ENCODE measurements around the gene ARRDC2. TPM values are rescaled to one million over a fixed set of nuclear protein-coding genes. Genes with fewer than 3 reads are reported as not detected.
A peak's percentile ranks its signal among the peaks of the same experiment; 100 is the strongest.

Gene ARRDC2
- total RNA-seq, 1 donor from 2014 or later: 82.7 TPM

GRCh38 chr19:18008814-18009213, 844 bp downstream of the ARRDC2 start:
- no peaks in the 10 kb centered on the region for H3K9me3 ChIP-seq
- peak overlapping the region; percentile 65 for H3K4me3 ChIP-seq
- no peak for ATAC-seq
- H3K27me3 ChIP-seq: no peaks in the 10 kb centered on the region
- intact Hi-C loops (cut with DNase I): no loop called here
- TF ChIP-seq CTCF (IDR thresholded peaks at IDR 0.05): no peak
- no peak for DNase-seq
- H3K27ac ChIP-seq: peak overlapping the region; percentile 89
- H3K4me1 ChIP-seq: peaks cover 21% of the 10 kb centered on the region
- H3K36me3 ChIP-seq: peaks cover 52% of the 10 kb centered on the region

GRCh38 chr19:18009412-18010066, 1.6 kb downstream of the ARRDC2 start:
- Histone ChIP-seq H3K36me3 (peaks cover 58% of the 10 kb centered on the region), H3K9me3 (no peaks in the 10 kb centered on the region), H3K27ac (peak overlapping the region; percentile 89), H3K27me3 (no peaks in the 10 kb centered on the region), H3K4me3 (peak overlapping the region; percentile 65), H3K4me1 (peaks cover 24% of the 10 kb centered on the region)
- intact Hi-C loops (cut with DNase I): no loop called here
- TF ChIP-seq CTCF (IDR thresholded peaks at IDR 0.05): no peak
- ATAC-seq (no peak), DNase-seq (no peak)

GRCh38 chr19:18010149-18010548, 2.2 kb downstream of the ARRDC2 start:
- H3K27ac ChIP-seq: peak overlapping the region; percentile 89
- intact Hi-C loops (cut with DNase I): no loop called here

GRCh38 chr19:18013210-18014111, 5.5 kb downstream of the ARRDC2 start:
- ATAC-seq: no peak
- Histone ChIP-seq H3K4me3 (peak overlapping the region; percentile 31), H3K4me1 (peaks cover 43% of the 10 kb centered on the region), H3K27me3 (no peaks in the 10 kb centered on the region), H3K9me3 (no peaks in the 10 kb centered on the region), H3K27ac (peak overlapping the region; percentile 65), H3K36me3 (peaks cover 69% of the 10 kb centered on the region)
- TF ChIP-seq CTCF (IDR thresholded peaks at IDR 0.05): no peak
- DNase-seq: no peak
- intact Hi-C loops (cut with DNase I): no loop called here

More at GRCh38 chr19:18010149-18010548, 2.2 kb downstream of the ARRDC2 start:
- H3K4me1 ChIP-seq: peaks cover 24% of the 10 kb centered on the region
- TF ChIP-seq CTCF (IDR thresholded peaks at IDR 0.05): no peak
- DNase-seq: no peak
- no peaks in the 10 kb centered on the region for H3K27me3 ChIP-seq
- H3K36me3 ChIP-seq: peaks cover 63% of the 10 kb centered on the region
- no peak for ATAC-seq
- no peaks in the 10 kb centered on the region for H3K9me3 ChIP-seq
- H3K4me3 ChIP-seq: peak overlapping the region; percentile 65

- DNase-seq: no peak
- ATAC-seq: no peak
- Histone ChIP-seq H3K4me3 (peak overlapping the region; percentile 31), H3K27ac (peak overlapping the region; percentile 65), H3K36me3 (peaks cover 62% of the 10 kb centered on the region), H3K9me3 (no peaks in the 10 kb centered on the region), H3K4me1 (peaks cover 41% of the 10 kb centered on the region), H3K27me3 (no peaks in the 10 kb centered on the region)
- intact Hi-C loops (cut with DNase I): no loop called here
- no peak for TF ChIP-seq CTCF (IDR thresholded peaks at IDR 0.05)
Measured at GRCh38 chr19:18014197-18014596, 6.2 kb downstream of the ARRDC2 start.

All from upper lobe of right lung (tissue), 1 donor.